Ovary (tissue), 9 donors: ENCODE results near the gene BUB3. TPM values are rescaled to one million over a fixed set of nuclear protein-coding genes. Genes with fewer than 3 reads are reported as not detected.
"Not testable (repeated sequence)": the region's sequence is repeated elsewhere in the genome, so short reads cannot be mapped to it uniquely, and the experiment has no call there.

Experiments
- DNase-seq, 5 donors: peaks; one replicate each; pipeline ENCODE4 v3.0.0-alpha.2; 2019 to 2020
- H3K27ac ChIP-seq, 2 donors: fragments of 200-600 bp; one replicate each; pipeline versions ENCODE4 v1.5.1 to v1.8.0; 2019 to 2022
- H3K27me3 ChIP-seq: fragments of 200-600 bp; one replicate; pipeline ENCODE4 v1.8.0; 2022
- H3K36me3 ChIP-seq: fragments of 200-600 bp; sonication (generic); one replicate; pipeline ENCODE4 v1.5.1; 2019
- H3K4me1 ChIP-seq: one replicate; pipeline ENCODE4 v1.8.1; 2013; ENCODE audit warnings: mild to moderate bottlenecking, moderate library complexity; ENCODE audit not compliant: insufficient read depth
- H3K4me3 ChIP-seq: fragments of 200-600 bp; sonication (generic); one replicate; pipeline ENCODE4 v1.5.1; 2017
- H3K9me3 ChIP-seq, 2 donors: fragments of 200-600 bp in 1 of 2; sonication (generic) in 1 of 2; one replicate each; pipeline versions ENCODE4 v1.5.1 to v1.8.1; 2013 to 2019; ENCODE audit warnings: mild to moderate bottlenecking in 1 of 2, moderate library complexity in 1 of 2
- CTCF ChIP-seq, 3 donors: fragments of 450-650 bp in 2 of 3; fragments of 200-600 bp in 1 of 3; IDR thresholded peaks; one replicate each; pipeline versions ENCODE4 v1.5.1 to v1.8.0; 2016 to 2022; ENCODE audit warnings: antibody characterized with exemption in 3 of 3, mild to moderate bottlenecking in 1 of 3
- EP300 ChIP-seq: sonication (generic); formaldehyde crosslinking; IDR thresholded peaks from one replicate; pipeline ENCODE4 v1.6.1; 2017; ENCODE audit warnings: antibody characterized with exemption
- POLR2A ChIP-seq: fragments of 450-650 bp; IDR thresholded peaks from one replicate; pipeline ENCODE4 v1.6.1; 2017; ENCODE audit warnings: antibody characterized with exemption, mild to moderate bottlenecking, moderate library complexity
- WGBS, 3 donors: extraction: QIAGEN DNeasy Blood & Tissue Kit in 1 of 3; methylation state at CpG; one replicate each; pipeline versions ENCODE4 v1.1.5 to v1.1.7; 2013 to 2017; 5-methylcytosine and 5-hydroxymethylcytosine counted together
- intact Hi-C, 4 donors: fragments of 100-400 bp; cut with DNase I; formaldehyde crosslinking; loops; one replicate each; pipeline versions ENCODE4 v1.11.0 to v1.15.1; 2022 to 2023
- polyA plus RNA-seq, 2 donors: library from polyadenylated mRNA; stranded (reverse); fragments of 200-250 nt in 1 of 2; fragments of 350-450 nt in 1 of 2; fragmentation: Illumina TruSeq in 1 of 2; extraction: RNeasy Lipid Tissue Mini Kit (QIAGEN cat#74804) in 1 of 2; gene quantifications; one replicate each; pipeline ENCODE4 v1.2.3, GENCODE V29; 2013 to 2014
- total RNA-seq, 7 donors: library from RNA; depleted of rRNA in 2 of 7; stranded (reverse); fragments of >200 nt in 2 of 7; fragmentation: NEBNext Ultra II Directional in 3 of 7; extraction: Animal tissue kit (Norgen Biotek cat#: 25700) in 3 of 7; gene quantifications; one replicate each; pipeline versions ENCODE4 v1.1.0 to v1.2.4, GENCODE V29; 2016 to 2023
- donor health status: DM: no; HTN: no; CAD: no; lungs with moderate emphysema.
- donor health status: DM: no; HTN: no; CAD: no.
- donor health status: Bipolar disorder and iron deficiency.
- donor health status: DM: yes; HTN: yes; CAD: no.
- donor health status: DM: no; HTN: no; CAD: no.
- donor health status: DM: yes; HTN: yes; CAD: no.

BUB3 gene
- total and polyA plus RNA-seq, 9 donors, result 54.8 to 63.1 (median 59.9) TPM

- H3K27ac ChIP-seq, result no peak overlapping the region
- TF ChIP-seq EP300 (no peak), CTCF (IDR thresholded peaks at IDR 0.05) (no peak), POLR2A (no peak)
- 32 to 66% (median 47%) methylated on average over 2 of the region's 2 CpGs for WGBS, 3 donors
These were observed 10.1 kb downstream of the BUB3 start for GRCh38 chr10:123164319-123164718.

DNA sequence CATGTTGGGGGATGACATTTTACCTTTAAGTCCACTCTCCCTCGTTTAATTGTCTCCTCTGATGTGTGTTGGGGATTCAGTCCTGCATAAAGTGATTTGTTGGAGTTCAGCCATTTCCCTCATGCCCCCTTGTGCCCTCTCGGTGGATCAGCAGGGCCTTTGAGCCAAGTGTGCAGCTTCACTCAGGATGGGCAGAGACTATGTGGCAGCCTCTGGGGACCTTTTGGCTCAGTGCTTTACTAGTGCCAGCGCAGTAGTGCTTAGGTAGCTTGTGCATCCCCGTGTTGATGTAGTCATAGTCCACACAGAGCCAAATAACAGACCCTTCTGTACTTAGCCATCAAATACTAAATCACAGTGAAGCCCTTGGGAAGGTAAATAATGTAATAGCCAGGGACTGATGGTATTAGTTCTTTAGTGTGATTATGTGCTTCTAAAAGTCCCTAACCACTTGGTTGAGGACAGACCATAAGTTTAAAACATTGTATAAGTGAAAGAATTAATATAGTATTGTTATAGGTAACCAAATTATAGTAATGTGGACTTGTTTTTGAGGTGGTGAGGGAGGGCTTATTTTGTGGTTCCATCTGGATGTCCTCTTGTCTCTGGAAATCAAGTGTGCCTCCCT, 11.4 kb downstream of the BUB3 start:
- Histone ChIP-seq H3K9me3 (no peaks in the 10 kb centered on the region), H3K27me3 (no peaks in the 10 kb centered on the region), H3K27ac (no peak overlapping the region), H3K4me1 (no peaks in the 10 kb centered on the region), H3K36me3 (no peaks in the 10 kb centered on the region), H3K4me3 (no peak overlapping the region)
- intact Hi-C loops, result no loop called here
- TF ChIP-seq POLR2A, result no peak
- TF ChIP-seq EP300, result no peak
- no peak for TF ChIP-seq CTCF (IDR thresholded peaks at IDR 0.05)
- no peak for DNase-seq
- 73 to 83% (median 79%) methylated on average over 4 of the region's 4 CpGs for WGBS, 3 donors

More at GRCh38 chr10:123164319-123164718, 10.1 kb downstream of the BUB3 start:
- no peak for DNase-seq
- intact Hi-C loops, result no loop called here
- H3K4me3 ChIP-seq, result no peak overlapping the region
- no peaks in the 10 kb centered on the region for H3K4me1 ChIP-seq
- no peaks in the 10 kb centered on the region for H3K27me3 ChIP-seq
- no peaks in the 10 kb centered on the region for H3K9me3 ChIP-seq
- H3K36me3 ChIP-seq, result no peaks in the 10 kb centered on the region

- WGBS, 3 donors, result 89 to 99% (median 97%) methylated on average over 2 of the region's 2 CpGs
- H3K27me3 ChIP-seq, result no peaks in the 10 kb centered on the region
- H3K4me3 ChIP-seq, result no peak overlapping the region
- no peaks in the 10 kb centered on the region for H3K4me1 ChIP-seq
- H3K9me3 ChIP-seq, result no peaks in the 10 kb centered on the region
- H3K27ac ChIP-seq, result no peak overlapping the region
- intact Hi-C loops, result no loop called here
- no peaks in the 10 kb centered on the region for H3K36me3 ChIP-seq
- TF ChIP-seq CTCF (IDR thresholded peaks at IDR 0.05), result no peak
- TF ChIP-seq EP300, result no peak
- no peak for TF ChIP-seq POLR2A
- no peak for DNase-seq
These were observed 12.4 kb downstream of the BUB3 start for GRCh38 chr10:123166618-123167017.

DNA sequence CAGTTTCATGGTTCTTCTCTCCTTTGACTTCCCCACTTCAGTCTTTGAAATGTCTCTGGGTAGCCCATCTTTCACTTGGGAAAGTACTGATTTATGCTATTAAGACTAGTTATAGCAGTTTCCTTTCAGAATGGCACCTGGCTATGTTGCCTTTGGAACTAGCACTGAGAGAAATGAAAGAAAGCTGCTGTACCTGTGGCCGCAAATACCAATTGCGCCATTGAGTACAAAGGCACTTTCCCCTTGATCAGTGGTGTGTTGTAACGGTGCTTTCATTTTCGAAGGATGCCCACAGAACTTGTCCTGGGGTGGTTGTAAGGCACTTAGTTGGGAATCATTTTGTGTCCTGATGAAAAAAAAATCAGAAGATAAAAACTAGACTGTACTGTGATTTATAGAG, 16.8 kb downstream of the BUB3 start:
- TF ChIP-seq EP300, result no peak
- TF ChIP-seq POLR2A, result no peak
- TF ChIP-seq CTCF (IDR thresholded peaks at IDR 0.05), result no peak
- no peak overlapping the region for H3K27ac ChIP-seq
- H3K4me3 ChIP-seq, result no peak overlapping the region
- no peaks in the 10 kb centered on the region for H3K4me1 ChIP-seq
- 97 to 99% (median 97%) methylated on average over 4 of the region's 4 CpGs for WGBS, 3 donors
- intact Hi-C loops, result no loop called here
- DNase-seq, result no peak
- H3K9me3 ChIP-seq, result no peaks in the 10 kb centered on the region
- H3K36me3 ChIP-seq, result no peaks in the 10 kb centered on the region
- H3K27me3 ChIP-seq, result no peaks in the 10 kb centered on the region

DNA sequence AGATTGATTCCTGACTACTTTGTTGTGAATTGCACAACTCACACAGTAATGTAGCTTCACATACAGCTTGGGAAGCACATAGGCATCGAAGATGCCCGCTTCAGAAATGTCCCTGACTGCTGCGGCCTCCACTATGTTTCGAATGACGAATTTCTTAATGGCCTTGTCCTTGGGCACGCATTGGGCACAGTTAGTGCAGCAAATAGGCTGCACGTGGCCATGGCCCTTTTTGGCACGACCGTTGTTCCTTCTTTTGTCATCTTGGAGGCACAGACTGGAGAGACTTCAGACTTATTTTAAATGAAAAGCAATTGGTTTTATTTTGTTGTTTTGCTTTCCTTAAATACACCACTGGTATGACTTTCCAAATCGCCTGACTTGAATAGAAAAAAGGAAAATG, 17.4 kb downstream of the BUB3 start:
- H3K9me3 ChIP-seq, intact Hi-C loops, H3K4me1 ChIP-seq, H3K27me3 ChIP-seq, DNase-seq, H3K4me3 ChIP-seq, H3K27ac ChIP-seq, H3K36me3 ChIP-seq: not testable (repeated sequence)
- 95 to 97% (median 95%) methylated on average over 10 of the region's 10 CpGs for WGBS, 3 donors
